Thyroid gland (tissue), 4 donors: ENCODE data around the gene MVB12B. TPM values are rescaled to one million over a fixed set of nuclear protein-coding genes. Genes with fewer than 3 reads are reported as not detected.

Experiments used
- DNase-seq, 2 donors: peaks; one replicate each; pipeline ENCODE4 v3.0.0-alpha.2; 2019
- H3K27ac ChIP-seq, 3 donors: fragments of 200-600 bp; sonication (generic); 1 replicate in 2 of 3; 2 replicates in 1 of 3; pipeline ENCODE4 v1.5.1; 2016 to 2019; ENCODE audit warnings: mild to moderate bottlenecking in 1 of 3, moderate library complexity in 1 of 3
- H3K27me3 ChIP-seq: fragments of 200-600 bp; sonication (generic); one replicate; pipeline ENCODE4 v1.5.1; 2019
- H3K36me3 ChIP-seq, 2 donors: fragments of 200-600 bp; sonication (generic); one replicate each; pipeline ENCODE4 v1.5.1; 2016 to 2019
- H3K4me1 ChIP-seq, 2 donors: fragments of 200-600 bp; sonication (generic); one replicate each; pipeline ENCODE4 v1.5.1; 2017 to 2019
- H3K4me3 ChIP-seq, 3 donors: fragments of 200-600 bp; sonication (generic); replicated peaks in 1 of 3; 1 replicate in 2 of 3; 2 replicates in 1 of 3; pipeline ENCODE4 v1.5.1; 2016; ENCODE audit warnings: mild to moderate bottlenecking in 1 of 3
- H3K9me3 ChIP-seq: fragments of 200-600 bp; sonication (generic); one replicate; pipeline ENCODE4 v1.5.1; 2017
- CTCF ChIP-seq, 6 experiments: fragments of 200-600 bp in 3 of 6; fragments of 450-650 bp in 3 of 6; sonication (generic) in 3 of 6; IDR thresholded peaks; one replicate each; pipeline ENCODE4 v1.5.1; 2016 to 2019; ENCODE audit warnings: antibody characterized with exemption in 6 of 6, mild to moderate bottlenecking in 2 of 6, inconsistent platforms in 1 of 6, moderate library complexity in 1 of 6
- POLR2A ChIP-seq, 2 donors: fragments of 450-650 bp; IDR thresholded peaks; one replicate each; pipeline ENCODE4 v1.6.1; 2017; ENCODE audit warnings: antibody characterized with exemption in 2 of 2, mild to moderate bottlenecking in 2 of 2, moderate library complexity in 1 of 2
- WGBS, 2 donors: methylation state at CpG; one replicate each; pipeline ENCODE4 v1.1.5; 2017; 5-methylcytosine and 5-hydroxymethylcytosine counted together
- intact Hi-C: fragments of 100-400 bp; cut with DNase I; formaldehyde crosslinking; loops from one replicate; pipeline ENCODE4 v1.15.1; 2023
- total RNA-seq, 4 donors: library from RNA; depleted of rRNA; stranded (reverse); fragments of >200 nt; gene quantifications; one replicate each; pipeline ENCODE4 v1.2.3, GENCODE V29; 2016

Gene MVB12B
- total RNA-seq, 4 donors from 2014 or later, result 13.4 to 19.3 (median 15.5) TPM

DNA sequence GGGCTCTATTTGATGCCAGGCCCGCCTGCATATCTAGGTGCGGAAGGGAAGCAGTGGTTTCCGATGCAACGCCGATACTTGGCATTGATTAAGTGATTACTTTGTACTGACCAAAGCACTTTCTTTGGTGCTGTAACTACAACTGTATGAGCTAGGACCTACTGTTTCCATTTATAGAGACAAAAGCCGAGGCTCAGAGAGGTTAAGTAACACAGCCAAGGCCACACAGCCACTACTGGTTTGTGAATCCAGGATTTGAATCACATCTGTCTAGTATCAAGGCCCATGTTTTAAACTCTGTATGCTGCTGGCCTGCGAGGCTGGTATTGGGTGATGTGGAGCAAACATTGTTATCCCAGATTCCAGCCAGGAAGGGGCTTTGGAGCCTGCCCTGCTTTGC is 41.4 kb downstream of the MVB12B start:
- no peaks in the 10 kb centered on the region for H3K27me3 ChIP-seq
- H3K27ac ChIP-seq, result no peak overlapping the region

GRCh38 chr9:126371007-126371870 is 44.6 kb downstream of the MVB12B start:
- TF ChIP-seq CTCF (IDR thresholded peaks at IDR 0.05), result no peak
- no peak for TF ChIP-seq POLR2A (IDR thresholded peaks at IDR 0.05)
- Histone ChIP-seq H3K4me3 (no peak overlapping the region), H3K27me3 (no peaks in the 10 kb centered on the region), H3K27ac (no peak overlapping the region), H3K9me3 (no peaks in the 10 kb centered on the region), H3K4me1 (peaks cover 21 to 29% of the 10 kb centered on the region in 2 donors), H3K36me3 (no peaks in the 10 kb centered on the region)
- no peak for DNase-seq
- intact Hi-C loops, result no loop called here
- WGBS, 2 donors, result 94 to 96% methylated on average over 8 to 9 of the region's 17 CpGs

More for the DNA sequence above, 41.4 kb downstream of the MVB12B start:
- H3K36me3 ChIP-seq, result no peaks in the 10 kb centered on the region
- peaks cover 11 to 13% of the 10 kb centered on the region in 2 donors for H3K4me1 ChIP-seq
- intact Hi-C loops, result no loop called here
- whole genome bisulfite sequencing, 2 donors, result 96% methylated on average over 7 of the region's 7 CpGs
- DNase-seq, result no peak
- H3K9me3 ChIP-seq, result no peaks in the 10 kb centered on the region
- TF ChIP-seq POLR2A (IDR thresholded peaks at IDR 0.05) (no peak), CTCF (IDR thresholded peaks at IDR 0.05) (no peak)
- H3K4me3 ChIP-seq, result no peak overlapping the region

- Histone ChIP-seq H3K4me3 (no peak overlapping the region), H3K9me3 (no peaks in the 10 kb centered on the region), H3K27ac (peak overlapping the region; percentile 19 to 60 (median 51)), H3K27me3 (no peaks in the 10 kb centered on the region), H3K36me3 (no peaks in the 10 kb centered on the region), H3K4me1 (peaks cover 21 to 32% of the 10 kb centered on the region in 2 donors)
- DNase-seq, result no peak
- intact Hi-C loops, result no loop called here
- TF ChIP-seq POLR2A (IDR thresholded peaks at IDR 0.05), result no peak
- TF ChIP-seq CTCF (IDR thresholded peaks at IDR 0.05), result no peak
- WGBS, 2 donors, result 86 to 91% methylated on average over 6 of the region's 6 CpGs
Observed at GRCh38 chr9:126372716-126373115, 46.1 kb downstream of the MVB12B start.

GRCh38 chr9:126373241-126373640 is 46.6 kb downstream of the MVB12B start:
- Histone ChIP-seq H3K36me3 (no peaks in the 10 kb centered on the region), H3K4me1 (peaks cover 21 to 32% of the 10 kb centered on the region in 2 donors), H3K9me3 (no peaks in the 10 kb centered on the region), H3K4me3 (no peak overlapping the region), H3K27me3 (no peaks in the 10 kb centered on the region), H3K27ac (peak overlapping the region; percentile 48 to 60 (median 51))
- WGBS, 2 donors, result 19 to 27% methylated on average over 5 of the region's 5 CpGs
- TF ChIP-seq POLR2A (IDR thresholded peaks at IDR 0.05), result no peak
- TF ChIP-seq CTCF (IDR thresholded peaks at IDR 0.05), result no peak
- DNase-seq, result peak; percentile 90
- intact Hi-C loops, result no loop called here

DNA sequence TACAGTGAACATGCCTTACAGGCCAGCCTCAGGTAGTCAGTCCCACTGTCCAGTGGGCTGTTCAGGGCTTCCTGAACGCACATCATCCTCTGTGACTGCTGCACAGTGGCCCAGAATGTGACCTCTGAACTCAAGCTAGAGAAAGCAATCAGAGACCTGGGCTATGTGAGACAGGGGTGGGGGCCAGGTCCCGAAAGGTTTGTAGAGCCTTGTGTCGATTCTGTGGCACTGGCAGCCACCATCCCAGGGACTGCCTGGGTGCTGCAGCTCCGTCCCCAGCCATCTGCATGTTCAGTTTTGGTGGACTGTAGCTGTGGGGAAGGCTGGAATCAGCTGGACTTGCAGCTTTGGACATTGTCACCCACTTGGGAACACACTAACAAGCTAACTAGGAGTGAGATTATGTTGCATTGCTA is 47.7 kb downstream of the MVB12B start:
- Histone ChIP-seq H3K27ac (peak overlapping the region in 1 of 3 donors; percentile 60), H3K36me3 (no peaks in the 10 kb centered on the region), H3K4me3 (no peak overlapping the region), H3K27me3 (no peaks in the 10 kb centered on the region), H3K4me1 (peaks cover 21 to 32% of the 10 kb centered on the region in 2 donors), H3K9me3 (no peaks in the 10 kb centered on the region)
- no peak for DNase-seq
- WGBS, 2 donors, result 83 to 100% methylated on average over 3 to 4 of the region's 4 CpGs
- intact Hi-C loops, result no loop called here
- TF ChIP-seq POLR2A (IDR thresholded peaks at IDR 0.05) (no peak), CTCF (IDR thresholded peaks at IDR 0.05) (no peak)
